Mesodermal cell (in vitro differentiated cells): ENCODE results near the gene KBTBD13.
A peak's percentile ranks its signal among the peaks of the same experiment; 100 is the strongest.
"Not testable (repeated sequence)": the region's sequence is repeated elsewhere in the genome, so short reads cannot be mapped to it uniquely, and the experiment has no call there.

Source experiments
- H3K27ac ChIP-seq: 2 replicates; pipeline ENCODE4 v1.7.0; 2013; ENCODE audit warnings: mild to moderate bottlenecking, low read depth, low read length, moderate library complexity; ENCODE audit not compliant: severe bottlenecking
- H3K36me3 ChIP-seq: 2 replicates; pipeline ENCODE4 v1.7.1; 2013; ENCODE audit warnings: mild to moderate bottlenecking, low read length, moderate library complexity; ENCODE audit not compliant: control insufficient read depth, insufficient read depth
- H3K4me1 ChIP-seq: one replicate; pipeline ENCODE4 v1.7.1; 2013; ENCODE audit warnings: mild to moderate bottlenecking, low read length; ENCODE audit not compliant: insufficient read depth, control insufficient read depth, poor library complexity, severe bottlenecking
- H3K4me3 ChIP-seq: 2 replicates; pipeline ENCODE4 v1.7.0; 2013; ENCODE audit warnings: low read length, control low read depth, mild to moderate bottlenecking; ENCODE audit not compliant: insufficient read depth, poor library complexity, severe bottlenecking; ENCODE audit errors: extremely low read depth
- H3K9me3 ChIP-seq: 2 replicates; pipeline ENCODE4 v1.7.1; 2013; ENCODE audit warnings: mild to moderate bottlenecking, low read length, moderate library complexity; ENCODE audit not compliant: control insufficient read depth
- WGBS, 2 experiments: methylation state at CpG; one replicate each; pipeline ENCODE4 v1.1.5; 2013; ENCODE audit warnings: missing lambda C conversion rate in 2 of 2; ENCODE audit not compliant: insufficient coverage in 2 of 2; 5-methylcytosine and 5-hydroxymethylcytosine counted together

Gene KBTBD13

DNA sequence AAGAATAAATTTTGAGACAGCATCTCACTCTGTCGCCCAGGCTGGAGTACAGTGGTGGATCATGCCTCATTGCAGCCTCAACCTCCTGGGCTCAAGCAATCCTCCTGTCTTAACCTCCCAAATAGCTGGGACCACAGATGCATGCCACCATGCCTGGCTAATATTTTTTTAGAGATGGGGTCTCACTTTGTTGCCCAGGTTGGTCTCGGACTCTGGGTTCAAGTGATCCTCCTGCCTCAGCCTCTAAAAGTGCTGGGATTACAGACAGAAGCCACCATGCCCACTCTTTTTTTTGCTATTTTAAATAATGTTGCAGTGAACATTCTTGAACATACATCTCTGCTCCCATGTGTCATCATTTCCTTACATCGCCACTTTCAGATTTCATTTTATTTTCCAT lies 38.1 kb upstream of the KBTBD13 start:
- Histone ChIP-seq H3K36me3 (no peaks in the 10 kb centered on the region), H3K27ac (no peak overlapping the region), H3K4me1 (no peaks in the 10 kb centered on the region), H3K4me3 (no peak overlapping the region), H3K9me3 (no peaks in the 10 kb centered on the region)
- 94 to 100% methylated on average over 2 to 3 of the region's 3 CpGs for WGBS, 2 experiments

- H3K4me1 ChIP-seq = no peaks in the 10 kb centered on the region
- no peak overlapping the region for H3K27ac ChIP-seq
- 83 to 84% methylated on average over 5 of the region's 5 CpGs for WGBS, 2 experiments
- H3K36me3 ChIP-seq = no peaks in the 10 kb centered on the region
- H3K4me3 ChIP-seq = no peak overlapping the region
- H3K9me3 ChIP-seq = no peaks in the 10 kb centered on the region
Measured at GRCh38 chr15:65038836-65039235, 37.7 kb upstream of the KBTBD13 start.

DNA sequence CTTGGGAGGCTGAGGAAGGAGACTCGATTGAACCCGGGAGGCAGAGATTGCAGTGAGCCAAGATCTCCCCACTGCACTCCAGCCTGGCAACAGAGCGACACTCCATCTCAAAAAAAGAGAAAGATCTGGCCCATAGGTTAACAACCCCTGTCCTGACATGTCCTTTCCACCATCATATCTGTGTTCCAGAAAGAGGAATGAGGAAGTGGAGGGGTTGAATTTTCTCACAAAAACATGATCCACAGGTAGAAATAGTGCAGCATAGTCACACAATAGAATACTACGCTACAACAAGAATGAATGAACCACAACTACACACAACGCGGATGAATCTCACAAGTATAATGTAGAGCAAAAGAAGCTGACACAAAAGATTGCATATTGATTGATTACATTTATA lies 36.1 kb upstream of the KBTBD13 start:
- no peak overlapping the region for H3K4me3 ChIP-seq
- no peaks in the 10 kb centered on the region for H3K9me3 ChIP-seq
- no peaks in the 10 kb centered on the region for H3K36me3 ChIP-seq
- H3K27ac ChIP-seq = no peak overlapping the region
- no peaks in the 10 kb centered on the region for H3K4me1 ChIP-seq
- 89 to 93% methylated on average over 2 of the region's 6 CpGs for WGBS, 2 experiments

DNA sequence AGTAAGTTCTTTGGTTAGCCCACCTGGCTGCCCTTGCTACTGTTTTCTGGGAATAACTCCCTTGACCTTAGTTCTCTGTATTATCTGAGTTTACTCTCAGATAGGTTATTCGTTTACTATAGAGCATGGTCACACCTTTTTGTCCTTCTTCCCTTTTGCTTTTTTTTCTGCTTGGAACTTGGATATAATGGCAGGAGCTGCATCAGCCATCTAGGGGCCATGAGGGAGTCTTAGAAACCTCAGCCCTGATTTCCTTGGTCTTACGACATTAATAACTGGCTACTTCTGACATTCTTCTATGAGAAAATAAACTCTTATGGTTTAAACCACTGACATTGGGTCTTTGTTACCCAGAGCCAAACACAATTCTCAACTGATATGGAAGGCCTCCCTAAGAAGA lies 34.8 kb upstream of the KBTBD13 start:
- Histone ChIP-seq H3K36me3 (no peaks in the 10 kb centered on the region), H3K27ac (no peak overlapping the region)
- 83% methylated on average over 2 of the region's 2 CpGs; no CpG with 5 or more reads in 1 of the 2 experiments for WGBS, 2 experiments

DNA sequence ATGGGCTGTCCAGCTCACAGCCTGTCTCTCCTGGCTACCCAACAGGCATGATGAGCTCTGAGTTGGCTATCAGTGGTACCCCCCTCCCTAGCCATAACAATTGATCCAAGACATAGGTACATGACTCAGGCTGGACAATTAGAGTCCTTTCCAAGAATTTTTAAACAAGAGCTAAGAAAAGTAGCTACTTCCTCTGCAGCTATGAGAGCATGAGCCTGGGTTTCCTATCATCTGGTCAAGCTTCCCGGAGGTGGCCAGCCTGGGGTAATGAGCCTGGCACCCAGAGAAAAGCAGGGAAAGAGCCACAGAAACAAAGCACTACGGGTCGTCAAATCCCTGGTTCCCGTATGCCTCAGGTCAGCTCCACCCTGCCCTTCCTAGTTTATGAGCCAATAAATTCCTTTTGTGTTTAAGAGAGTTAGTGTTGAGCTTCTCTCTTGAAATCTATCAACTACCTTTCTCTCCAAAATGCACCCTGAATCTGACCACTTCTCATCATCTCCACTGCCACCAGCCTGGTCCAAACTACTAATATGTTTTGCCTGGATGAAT lies 33.7 kb upstream of the KBTBD13 start:
- H3K4me1 ChIP-seq = no peaks in the 10 kb centered on the region
- no peaks in the 10 kb centered on the region for H3K36me3 ChIP-seq
- whole genome bisulfite sequencing, 2 experiments = 94% methylated on average over 3 to 4 of the region's 4 CpGs
- H3K27ac ChIP-seq = no peak overlapping the region
- no peaks in the 10 kb centered on the region for H3K9me3 ChIP-seq
- H3K4me3 ChIP-seq = no peak overlapping the region

More for the DNA sequence above, 34.8 kb upstream of the KBTBD13 start:
- no peaks in the 10 kb centered on the region for H3K9me3 ChIP-seq
- no peaks in the 10 kb centered on the region for H3K4me1 ChIP-seq
- no peak overlapping the region for H3K4me3 ChIP-seq

DNA sequence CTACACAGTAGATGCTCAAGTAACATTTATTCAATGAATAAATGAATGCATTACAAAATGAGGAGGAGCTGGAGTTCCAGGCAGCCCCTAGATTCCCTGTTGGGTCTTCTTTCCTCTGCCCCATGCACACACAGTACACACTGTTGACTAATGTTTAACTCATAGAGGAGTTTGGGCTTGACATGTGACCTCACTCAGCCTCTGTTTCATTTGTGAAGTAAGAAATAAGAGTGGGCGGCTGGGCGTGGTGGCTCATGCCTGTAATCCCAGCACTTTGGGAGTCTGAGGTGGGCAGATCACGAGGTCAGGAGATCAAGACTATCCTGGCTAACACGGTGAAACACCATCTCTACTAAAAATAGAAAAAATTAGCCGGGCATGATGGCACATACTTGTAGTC lies 32.3 kb upstream of the KBTBD13 start:
- H3K4me1 ChIP-seq, H3K36me3 ChIP-seq, H3K9me3 ChIP-seq, H3K4me3 ChIP-seq, H3K27ac ChIP-seq: not testable (repeated sequence)
- 93% methylated on average over 3 to 5 of the region's 5 CpGs for WGBS, 2 experiments

GRCh38 chr15:65044724-65045481 lies 31.6 kb upstream of the KBTBD13 start, which contains the start of gene SLC51B:
Gene SLC51B (plus strand): TSS chr15:65045387. CDS start chr15:65050005, 4,618 bp downstream.
- Histone ChIP-seq H3K4me1 (peaks cover under 1% of the 10 kb centered on the region), H3K36me3 (no peaks in the 10 kb centered on the region), H3K27ac (no peak within 1 kb of the TSS), H3K9me3 (no peaks in the 10 kb centered on the region), H3K4me3 (no peak within 1 kb of the TSS)
- WGBS, 2 experiments = 88 to 94% methylated on average over 3 to 6 of the region's 7 CpGs

- H3K27ac ChIP-seq = no peak overlapping the region
- no peak overlapping the region for H3K4me3 ChIP-seq
- no CpG with 5 or more reads among the region's 2 CpGs for WGBS, 2 experiments
- H3K36me3 ChIP-seq = no peaks in the 10 kb centered on the region
- H3K9me3 ChIP-seq = no peaks in the 10 kb centered on the region
- peaks cover 4% of the 10 kb centered on the region for H3K4me1 ChIP-seq
Measured at GRCh38 chr15:65048241-65048640, 28.3 kb upstream of the KBTBD13 start.

- Histone ChIP-seq H3K36me3 (peaks cover 9% of the 10 kb centered on the region), H3K4me3 (peak overlapping the region; percentile 14), H3K27ac (peak overlapping the region; percentile 16), H3K4me1 (peaks cover 4% of the 10 kb centered on the region), H3K9me3 (no peaks in the 10 kb centered on the region)
- 16 to 21% methylated on average over 17 to 19 of the region's 19 CpGs for WGBS, 2 experiments
Measured at GRCh38 chr15:65049418-65049840, 27.1 kb upstream of the KBTBD13 start.

DNA sequence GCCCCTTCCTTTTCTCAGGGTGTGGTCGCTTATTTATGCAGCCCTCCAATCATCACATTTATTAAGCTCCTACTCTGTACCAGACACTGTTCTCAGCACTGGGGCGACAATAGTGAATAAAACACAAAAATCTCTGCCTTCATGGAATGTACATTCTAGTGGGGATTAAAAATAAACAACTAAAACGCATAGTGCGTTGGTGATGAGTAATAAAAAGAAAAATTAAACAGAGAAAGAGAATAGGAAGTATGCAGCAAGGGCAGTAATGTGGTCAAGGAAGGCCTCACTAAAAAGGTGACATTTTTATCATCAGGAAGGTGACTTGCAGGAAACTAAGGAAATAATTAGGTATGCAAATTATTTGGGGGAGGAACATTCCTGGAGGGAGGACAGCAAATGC lies 26.3 kb upstream of the KBTBD13 start:
- Histone ChIP-seq H3K27ac (no peak overlapping the region), H3K4me3 (no peak overlapping the region), H3K36me3 (peaks cover 16% of the 10 kb centered on the region), H3K4me1 (peaks cover 4% of the 10 kb centered on the region), H3K9me3 (no peaks in the 10 kb centered on the region)
- 92% methylated on average over 2 to 3 of the region's 4 CpGs for WGBS, 2 experiments

DNA sequence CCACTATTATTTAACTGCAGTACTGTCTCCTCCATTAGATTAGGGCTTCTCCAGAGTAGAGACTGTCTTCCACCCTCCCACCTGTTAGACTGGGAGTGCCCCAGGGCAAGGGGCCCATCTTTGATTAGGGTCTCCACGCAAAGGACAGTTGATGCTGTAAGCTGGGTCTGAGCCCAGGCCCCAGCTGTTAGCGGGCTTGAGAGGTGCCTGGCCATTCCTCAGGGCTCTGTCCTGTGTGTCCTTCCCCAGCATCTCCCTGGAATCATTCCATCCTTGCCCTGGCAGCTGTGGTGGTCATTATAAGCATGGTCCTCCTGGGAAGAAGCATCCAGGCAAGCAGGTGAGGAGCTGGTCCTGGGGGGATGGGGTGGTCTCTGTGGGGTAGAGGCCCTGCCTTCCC lies 25.3 kb upstream of the KBTBD13 start:
- H3K36me3 ChIP-seq = peaks cover 26% of the 10 kb centered on the region
- H3K4me1 ChIP-seq = peaks cover 4% of the 10 kb centered on the region
- 93 to 96% methylated on average over 2 of the region's 2 CpGs for WGBS, 2 experiments
- H3K4me3 ChIP-seq = no peak overlapping the region
- H3K27ac ChIP-seq = no peak overlapping the region
- H3K9me3 ChIP-seq = no peaks in the 10 kb centered on the region
